Karpas-422 (cell line): ENCODE results near the gene SEMA6B. TPM values are rescaled to one million over a fixed set of nuclear protein-coding genes. Genes with fewer than 3 reads are reported as not detected.

Experiments
- DNase-seq: peaks from one replicate; pipeline ENCODE4 v3.0.0-alpha.2; 2015
- H2AFZ ChIP-seq: fragments of 200-600 bp; sonication (generic); 2 replicates; pipeline ENCODE4 v1.6.1; 2014; ENCODE audit warnings: antibody characterized with exemption, low read length, mixed read lengths
- H3K27ac ChIP-seq: fragments of 200-600 bp; sonication (generic); 2 replicates; pipeline ENCODE4 v1.5.1; 2014; ENCODE audit warnings: mild to moderate bottlenecking, low read length, moderate library complexity
- H3K27me3 ChIP-seq: fragments of 200-600 bp; sonication (generic); 2 replicates; pipeline ENCODE4 v1.6.1; 2014; ENCODE audit warnings: low read length, mixed read lengths
- H3K36me3 ChIP-seq: fragments of 200-600 bp; sonication (generic); 2 replicates; pipeline ENCODE4 v1.6.1; 2014; ENCODE audit warnings: low read length, mixed read lengths; ENCODE audit not compliant: insufficient read depth
- H3K4me1 ChIP-seq: fragments of 200-600 bp; sonication (generic); 2 replicates; pipeline ENCODE4 v1.6.1; 2014; ENCODE audit warnings: mild to moderate bottlenecking, low read length, mixed read lengths
- H3K4me2 ChIP-seq: fragments of 200-600 bp; sonication (generic); 2 replicates; pipeline ENCODE4 v1.6.1; 2014; ENCODE audit warnings: low read length, low read depth, mild to moderate bottlenecking; ENCODE audit not compliant: poor library complexity, severe bottlenecking
- H3K4me3 ChIP-seq: fragments of 200-600 bp; sonication (generic); 2 replicates; pipeline ENCODE4 v1.5.1; 2014; ENCODE audit warnings: mild to moderate bottlenecking, antibody characterized with exemption, low read length, mixed read lengths
- H3K79me2 ChIP-seq: fragments of 200-600 bp; sonication (generic); 2 replicates; pipeline ENCODE4 v1.6.1; 2014; ENCODE audit warnings: mild to moderate bottlenecking, low read length, mixed read lengths
- H3K9ac ChIP-seq: fragments of 200-600 bp; sonication (generic); 2 replicates; pipeline ENCODE4 v1.6.0; 2014; ENCODE audit warnings: low read length
- H3K9me2 ChIP-seq: fragments of 200-600 bp; sonication (generic), shearing (Covaris generic); replicated peaks from 2 replicates; pipeline ENCODE4 v1.6.0; 2014; ENCODE audit warnings: mild to moderate bottlenecking, low read length, moderate library complexity; ENCODE audit not compliant: insufficient read depth
- H3K9me3 ChIP-seq: fragments of 300-700, 200-600 bp; sonication (generic); 2 replicates; pipeline ENCODE4 v1.6.1; 2014; ENCODE audit warnings: low read length, mixed read lengths
- H4K20me1 ChIP-seq: fragments of 200-600 bp; sonication (generic); 2 replicates; pipeline ENCODE4 v1.6.1; 2014; ENCODE audit warnings: mild to moderate bottlenecking, antibody characterized with exemption, low read length, low read depth; ENCODE audit not compliant: insufficient read depth
- total RNA-seq: library from RNA; depleted of rRNA; stranded (reverse); fragments of >200 nt; shearing (Covaris generic); gene quantifications from 2 replicates; pipeline ENCODE4 v1.2.3, GENCODE V29; 2014; ENCODE audit warnings: low replicate concordance

The SEMA6B gene
- total RNA-seq, 1 experiment from 2014 or later, result not detected

- no peaks in the 10 kb centered on the region for H3K36me3 ChIP-seq
- no peaks in the 10 kb centered on the region for H4K20me1 ChIP-seq
- no peaks in the 10 kb centered on the region for H3K79me2 ChIP-seq
- H3K4me2 ChIP-seq, result no peak overlapping the region
- H3K4me1 ChIP-seq, result no peaks in the 10 kb centered on the region
- H3K27ac ChIP-seq, result no peak overlapping the region
- H3K4me3 ChIP-seq, result no peak overlapping the region
- H3K27me3 ChIP-seq, result no peaks in the 10 kb centered on the region
- DNase-seq, result no peak
- no peak overlapping the region for H2AFZ ChIP-seq
- no peaks in the 10 kb centered on the region for H3K9me3 ChIP-seq
- no peak overlapping the region for H3K9ac ChIP-seq
- no peaks in the 10 kb centered on the region for H3K9me2 ChIP-seq
These were observed 26.8 kb upstream of the SEMA6B start for GRCh38 chr19:4586245-4586644.

GRCh38 chr19:4585556-4585955, 26.1 kb upstream of the SEMA6B start:
- Histone ChIP-seq H3K27ac (no peak overlapping the region), H3K27me3 (no peaks in the 10 kb centered on the region), H3K4me1 (no peaks in the 10 kb centered on the region), H3K4me3 (no peak overlapping the region), H3K79me2 (no peaks in the 10 kb centered on the region), H2AFZ (no peak overlapping the region), H3K36me3 (no peaks in the 10 kb centered on the region), H4K20me1 (no peaks in the 10 kb centered on the region), H3K9me3 (no peaks in the 10 kb centered on the region), H3K4me2 (no peak overlapping the region), H3K9me2 (no peaks in the 10 kb centered on the region), H3K9ac (no peak overlapping the region)
- DNase-seq, result no peak

- Histone ChIP-seq H3K4me1 (no peaks in the 10 kb centered on the region), H3K4me3 (no peak overlapping the region), H3K9me3 (no peaks in the 10 kb centered on the region), H4K20me1 (no peaks in the 10 kb centered on the region), H3K36me3 (no peaks in the 10 kb centered on the region), H3K27ac (no peak overlapping the region), H2AFZ (no peak overlapping the region), H3K9me2 (no peaks in the 10 kb centered on the region), H3K79me2 (no peaks in the 10 kb centered on the region), H3K27me3 (no peaks in the 10 kb centered on the region), H3K9ac (no peak overlapping the region), H3K4me2 (no peak overlapping the region)
- DNase-seq, result no peak
These were observed 25.4 kb upstream of the SEMA6B start for GRCh38 chr19:4584670-4585460.

- H3K36me3 ChIP-seq, result no peaks in the 10 kb centered on the region
- H4K20me1 ChIP-seq, result no peaks in the 10 kb centered on the region
- H3K9me2 ChIP-seq, result no peaks in the 10 kb centered on the region
- H3K27me3 ChIP-seq, result no peaks in the 10 kb centered on the region
- no peak overlapping the region for H3K4me3 ChIP-seq
- H3K79me2 ChIP-seq, result no peaks in the 10 kb centered on the region
- no peak overlapping the region for H3K4me2 ChIP-seq
- H3K9me3 ChIP-seq, result no peaks in the 10 kb centered on the region
- H3K27ac ChIP-seq, result no peak overlapping the region
- H2AFZ ChIP-seq, result no peak overlapping the region
- H3K9ac ChIP-seq, result no peak overlapping the region
- H3K4me1 ChIP-seq, result no peaks in the 10 kb centered on the region
- DNase-seq, result no peak
These were observed 24.6 kb upstream of the SEMA6B start for GRCh38 chr19:4583961-4584669.

- Histone ChIP-seq H3K4me3 (no peak overlapping the region), H3K4me2 (no peak overlapping the region), H4K20me1 (no peaks in the 10 kb centered on the region), H2AFZ (no peak overlapping the region), H3K9ac (no peak overlapping the region), H3K27me3 (no peaks in the 10 kb centered on the region), H3K79me2 (no peaks in the 10 kb centered on the region), H3K4me1 (no peaks in the 10 kb centered on the region), H3K36me3 (no peaks in the 10 kb centered on the region), H3K27ac (no peak overlapping the region), H3K9me2 (no peaks in the 10 kb centered on the region), H3K9me3 (no peaks in the 10 kb centered on the region)
- DNase-seq, result no peak
These were observed 23.7 kb upstream of the SEMA6B start for GRCh38 chr19:4582980-4583842.

GRCh38 chr19:4581666-4582553, 22.4 kb upstream of the SEMA6B start:
- Histone ChIP-seq H2AFZ (no peak overlapping the region), H3K9me3 (no peaks in the 10 kb centered on the region), H3K4me2 (no peak overlapping the region), H3K36me3 (no peaks in the 10 kb centered on the region), H3K27me3 (no peaks in the 10 kb centered on the region), H4K20me1 (no peaks in the 10 kb centered on the region), H3K4me1 (no peaks in the 10 kb centered on the region), H3K9ac (no peak overlapping the region), H3K9me2 (no peaks in the 10 kb centered on the region), H3K79me2 (no peaks in the 10 kb centered on the region), H3K4me3 (no peak overlapping the region), H3K27ac (no peak overlapping the region)
- no peak for DNase-seq

- Histone ChIP-seq H3K4me1 (no peaks in the 10 kb centered on the region), H3K9me2 (no peaks in the 10 kb centered on the region), H3K9me3 (no peaks in the 10 kb centered on the region), H3K27me3 (no peaks in the 10 kb centered on the region), H3K4me2 (no peak overlapping the region), H3K27ac (no peak overlapping the region), H3K9ac (no peak overlapping the region), H3K36me3 (no peaks in the 10 kb centered on the region), H3K4me3 (no peak overlapping the region), H4K20me1 (no peaks in the 10 kb centered on the region), H3K79me2 (no peaks in the 10 kb centered on the region), H2AFZ (no peak overlapping the region)
- no peak for DNase-seq
These were observed 21.6 kb upstream of the SEMA6B start for GRCh38 chr19:4580961-4581665.
